Fibroblast of lung (primary cell): Measurements from ENCODE around the gene TMCO2. TPM values are rescaled to one million over a fixed set of nuclear protein-coding genes. Genes with fewer than 3 reads are reported as not detected.

Experiments used
- DNase-seq, 2 donors: peaks; one replicate each; pipeline versions ENCODE4 v3.0.0 to v3.0.0-alpha.2; 2010; ENCODE audit warnings: low read depth in 2 of 2
- H2AFZ ChIP-seq: 2 replicates; pipeline ENCODE4 v1.5.1; 2012; ENCODE audit warnings: low read length, control low read depth, inconsistent platforms
- H3K27ac ChIP-seq: 2 replicates; pipeline ENCODE4 v1.5.1; 2011; ENCODE audit warnings: low read length, control low read depth; ENCODE audit not compliant: insufficient read depth
- H3K27me3 ChIP-seq: 2 replicates; pipeline ENCODE4 v1.5.1; 2011; ENCODE audit warnings: mild to moderate bottlenecking, low read length; ENCODE audit not compliant: control insufficient read depth, insufficient read depth
- H3K36me3 ChIP-seq: 2 replicates; pipeline ENCODE4 v1.5.1; 2011; ENCODE audit warnings: low read length; ENCODE audit not compliant: control insufficient read depth, insufficient read depth
- H3K4me1 ChIP-seq: 2 replicates; pipeline ENCODE4 v1.5.1; 2011; ENCODE audit warnings: low read length; ENCODE audit not compliant: control insufficient read depth, insufficient read depth; ENCODE audit errors: extremely low read depth
- H3K4me2 ChIP-seq: 2 replicates; pipeline ENCODE4 v1.5.1; 2011; ENCODE audit warnings: low read length, control low read depth; ENCODE audit not compliant: insufficient read depth; ENCODE audit errors: extremely low read depth
- H3K4me3 ChIP-seq, 4 experiments: fragments of 200-600 bp in 1 of 4; sonication (generic) in 1 of 4; replicated peaks in 1 of 4; 2 replicates each; pipeline ENCODE4 v1.5.1; 2011 to 2016; ENCODE audit warnings: low read length in 4 of 4, low read depth in 3 of 4, mild to moderate bottlenecking in 3 of 4, control low read depth in 2 of 4, inconsistent platforms in 1 of 4, mixed read lengths in 1 of 4; ENCODE audit not compliant: insufficient read depth in 1 of 4; ENCODE audit errors: control extremely low read depth in 1 of 4
- H3K79me2 ChIP-seq: 2 replicates; pipeline ENCODE4 v1.5.1; 2012; ENCODE audit warnings: mild to moderate bottlenecking, low read length, inconsistent platforms; ENCODE audit not compliant: control insufficient read depth, insufficient read depth
- H3K9ac ChIP-seq: 2 replicates; pipeline ENCODE4 v1.5.1; 2011; ENCODE audit warnings: mild to moderate bottlenecking, low read length, control low read depth; ENCODE audit not compliant: insufficient read depth
- H3K9me3 ChIP-seq: 2 replicates; pipeline ENCODE4 v1.5.1; 2012; ENCODE audit warnings: low read depth, low read length; ENCODE audit not compliant: control insufficient read depth, insufficient read depth
- H4K20me1 ChIP-seq: 2 replicates; pipeline ENCODE4 v1.5.1; 2011; ENCODE audit warnings: low read length; ENCODE audit not compliant: control insufficient read depth, insufficient read depth; ENCODE audit errors: extremely low read depth
- EZH2 ChIP-seq: IDR thresholded peaks from 2 replicates; pipeline ENCODE4 v1.5.1; 2012; ENCODE audit warnings: low read length, control low read depth, mild to moderate bottlenecking; ENCODE audit errors: missing control alignments
- polyA plus RNA-seq, 2 donors: library from polyadenylated mRNA; depleted of rRNA in 1 of 2; stranded (reverse) in 1 of 2; unstranded in 1 of 2; fragments of >200 nt; gene quantifications; 2 replicates each; pipeline ENCODE4 v1.2.1, GENCODE V29; 2011 to 2012; ENCODE audit warnings: missing spikeins in 1 of 2
- total RNA-seq: library from RNA; depleted of rRNA; stranded (reverse); fragments of >200 nt; gene quantifications from 2 replicates; pipeline ENCODE4 v1.2.1, GENCODE V29; 2014
- TF ChIP-seq, protein P1 (sequence below), 2 donors: IDR thresholded peaks in 1 of 2; conservative IDR thresholded peaks in 1 of 2; 1 replicate in 1 of 2; 2 replicates in 1 of 2; pipeline ENCODE4 v1.5.1; 2011 to 2012; ENCODE audit warnings: low read length in 2 of 2, control low read depth in 1 of 2, inconsistent platforms in 1 of 2, low read depth in 1 of 2, mild to moderate bottlenecking in 1 of 2

TMCO2 gene
- total and polyA plus RNA-seq, 2 donors (not counting 1 experiment from before 2014, with no cell fraction given): not detected

DNA sequence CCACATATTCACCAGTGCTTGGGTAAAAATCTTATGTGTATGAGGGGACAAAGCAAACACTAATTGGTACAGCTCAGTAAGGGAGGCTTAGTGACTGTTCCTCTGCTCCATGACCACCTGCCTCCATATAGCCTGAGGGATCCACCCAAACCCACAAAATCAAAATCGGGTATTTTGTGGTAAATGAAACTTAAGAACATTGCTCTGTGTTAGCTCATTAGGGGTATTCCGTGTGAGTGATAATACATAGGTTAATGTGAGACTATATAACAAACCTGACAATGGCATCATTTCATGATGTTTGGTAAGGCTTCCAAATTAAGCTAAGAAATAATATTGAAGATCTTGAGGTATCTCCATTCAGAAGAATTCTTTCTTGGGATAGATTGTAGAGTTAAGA is 43.6 kb downstream of the TMCO2 start:
- no peak for DNase-seq
- H3K27me3 ChIP-seq: no peaks in the 10 kb centered on the region
- no peak overlapping the region for H3K4me2 ChIP-seq
- no peak for TF ChIP-seq EZH2
- TF ChIP-seq, protein P1, sequence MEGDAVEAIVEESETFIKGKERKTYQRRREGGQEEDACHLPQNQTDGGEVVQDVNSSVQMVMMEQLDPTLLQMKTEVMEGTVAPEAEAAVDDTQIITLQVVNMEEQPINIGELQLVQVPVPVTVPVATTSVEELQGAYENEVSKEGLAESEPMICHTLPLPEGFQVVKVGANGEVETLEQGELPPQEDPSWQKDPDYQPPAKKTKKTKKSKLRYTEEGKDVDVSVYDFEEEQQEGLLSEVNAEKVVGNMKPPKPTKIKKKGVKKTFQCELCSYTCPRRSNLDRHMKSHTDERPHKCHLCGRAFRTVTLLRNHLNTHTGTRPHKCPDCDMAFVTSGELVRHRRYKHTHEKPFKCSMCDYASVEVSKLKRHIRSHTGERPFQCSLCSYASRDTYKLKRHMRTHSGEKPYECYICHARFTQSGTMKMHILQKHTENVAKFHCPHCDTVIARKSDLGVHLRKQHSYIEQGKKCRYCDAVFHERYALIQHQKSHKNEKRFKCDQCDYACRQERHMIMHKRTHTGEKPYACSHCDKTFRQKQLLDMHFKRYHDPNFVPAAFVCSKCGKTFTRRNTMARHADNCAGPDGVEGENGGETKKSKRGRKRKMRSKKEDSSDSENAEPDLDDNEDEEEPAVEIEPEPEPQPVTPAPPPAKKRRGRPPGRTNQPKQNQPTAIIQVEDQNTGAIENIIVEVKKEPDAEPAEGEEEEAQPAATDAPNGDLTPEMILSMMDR (conservative IDR thresholded peaks at IDR 0.05 in 1 of 2, IDR thresholded peaks at IDR 0.05 in 1 of 2; ENCODE audit: low read depth in 1 of 2, low read length in 2 of 2): no peak
- peaks cover 7% of the 10 kb centered on the region for H3K36me3 ChIP-seq
- H3K79me2 ChIP-seq: no peaks in the 10 kb centered on the region
- no peaks in the 10 kb centered on the region for H3K4me1 ChIP-seq
- no peaks in the 10 kb centered on the region for H3K9me3 ChIP-seq
- no peaks in the 10 kb centered on the region for H4K20me1 ChIP-seq
- no peak overlapping the region for H3K27ac ChIP-seq
- H3K4me3 ChIP-seq: no peak overlapping the region
- H2AFZ ChIP-seq: no peak overlapping the region
- H3K9ac ChIP-seq: no peak overlapping the region

DNA sequence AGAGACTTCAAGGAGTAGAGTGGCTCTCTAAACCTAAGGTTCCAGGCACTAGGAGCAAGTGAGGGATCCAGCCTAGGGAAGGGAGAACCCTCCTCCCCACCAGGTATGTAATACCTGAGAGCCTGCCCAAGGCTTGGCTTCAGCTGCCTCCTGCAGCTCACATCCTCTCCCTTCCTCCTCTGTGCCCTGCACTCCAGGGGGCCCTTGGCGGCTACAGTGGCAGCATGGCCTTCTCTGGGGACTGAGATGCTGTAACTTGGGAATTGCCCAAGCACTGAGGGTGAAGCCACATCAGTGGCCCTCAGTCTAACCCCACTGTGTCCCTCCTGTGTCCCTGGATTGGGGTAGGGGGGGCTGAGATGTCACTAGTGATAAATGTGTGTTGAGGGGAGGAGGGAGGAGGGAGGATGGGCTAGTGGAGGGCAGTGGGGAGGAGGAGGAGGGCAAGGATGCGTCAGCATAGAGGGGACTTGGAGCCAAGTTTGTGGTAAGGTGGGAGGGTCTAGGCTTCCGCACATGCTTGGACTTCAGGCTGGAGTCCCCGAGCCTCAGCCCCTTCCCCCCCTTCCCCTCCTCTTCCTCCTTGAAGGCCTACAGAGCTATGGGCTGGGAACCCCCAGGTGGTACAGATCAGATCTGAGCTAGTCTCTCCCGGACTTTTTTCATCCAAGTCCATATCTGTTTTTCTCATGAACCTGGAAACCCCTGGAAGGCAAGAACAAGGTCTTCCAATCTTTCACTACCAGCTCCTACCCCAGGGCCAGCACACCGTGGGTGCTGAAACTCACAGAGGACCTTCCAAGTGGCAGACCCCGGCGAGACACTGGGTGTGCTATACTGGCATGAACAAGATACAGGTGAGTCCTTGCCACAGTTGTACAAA is 51.9 kb downstream of the TMCO2 start:
- no peak overlapping the region for H3K4me2 ChIP-seq
- no peaks in the 10 kb centered on the region for H3K9me3 ChIP-seq
- H3K27ac ChIP-seq: no peak overlapping the region
- H3K27me3 ChIP-seq: no peaks in the 10 kb centered on the region
- H3K9ac ChIP-seq: no peak overlapping the region
- TF ChIP-seq EZH2: no peak
- TF ChIP-seq, protein P1 (conservative IDR thresholded peaks at IDR 0.05 in 1 of 2, IDR thresholded peaks at IDR 0.05 in 1 of 2; ENCODE audit: low read depth in 1 of 2, low read length in 2 of 2): no peak
- H4K20me1 ChIP-seq: no peaks in the 10 kb centered on the region
- H3K4me1 ChIP-seq: no peaks in the 10 kb centered on the region
- no peaks in the 10 kb centered on the region for H3K79me2 ChIP-seq
- no peak overlapping the region for H3K4me3 ChIP-seq
- peak; percentile 55 to 75 for DNase-seq
- no peak overlapping the region for H2AFZ ChIP-seq
- no peaks in the 10 kb centered on the region for H3K36me3 ChIP-seq

GRCh38 chr1:40300249-40300567 is 52.5 kb downstream of the TMCO2 start:
- H3K79me2 ChIP-seq: no peaks in the 10 kb centered on the region
- no peaks in the 10 kb centered on the region for H4K20me1 ChIP-seq
- no peaks in the 10 kb centered on the region for H3K36me3 ChIP-seq
- no peaks in the 10 kb centered on the region for H3K9me3 ChIP-seq
- H3K4me1 ChIP-seq: no peaks in the 10 kb centered on the region
- no peaks in the 10 kb centered on the region for H3K27me3 ChIP-seq
- H2AFZ ChIP-seq: no peak overlapping the region
- no peak overlapping the region for H3K4me2 ChIP-seq
- H3K9ac ChIP-seq: no peak overlapping the region
- no peak for DNase-seq
- H3K27ac ChIP-seq: no peak overlapping the region
- no peak overlapping the region for H3K4me3 ChIP-seq
- TF ChIP-seq EZH2: no peak
- TF ChIP-seq, protein P1 (conservative IDR thresholded peaks at IDR 0.05 in 1 of 2, IDR thresholded peaks at IDR 0.05 in 1 of 2; ENCODE audit: low read depth in 1 of 2, low read length in 2 of 2): no peak
